Loucy (cell line): ENCODE results near the gene TTC21A.

Experiments
- H2AFZ ChIP-seq: fragments of 200-600 bp; sonication (generic); 2 replicates; pipeline ENCODE4 v1.6.0; 2016; ENCODE audit warnings: antibody characterized with exemption, mild to moderate bottlenecking, low read length, moderate library complexity
- H3F3A ChIP-seq: fragments of 200-600 bp; 2 replicates; pipeline ENCODE4 v1.6.0; 2016; ENCODE audit warnings: antibody characterized with exemption, low read depth, mild to moderate bottlenecking
- H3K27me3 ChIP-seq: fragments of 200-600 bp; sonication (generic); 2 replicates; pipeline ENCODE4 v1.6.1; 2014; ENCODE audit warnings: low read length, mild to moderate bottlenecking; ENCODE audit not compliant: insufficient read depth, poor library complexity, severe bottlenecking
- H3K36me3 ChIP-seq: fragments of 200-600 bp; sonication (generic); 2 replicates; pipeline ENCODE4 v1.6.1; 2016; ENCODE audit warnings: low read length; ENCODE audit not compliant: insufficient read depth
- H3K4me1 ChIP-seq: fragments of 200-600 bp; sonication (generic); 2 replicates; pipeline ENCODE4 v1.5.1; 2014; ENCODE audit warnings: low read length, mild to moderate bottlenecking; ENCODE audit not compliant: insufficient read depth, poor library complexity, severe bottlenecking
- H3K4me2 ChIP-seq: fragments of 200-600 bp; sonication (generic); 2 replicates; pipeline ENCODE4 v1.6.0; 2014; ENCODE audit warnings: antibody characterized with exemption, low read length, low read depth, mild to moderate bottlenecking; ENCODE audit not compliant: poor library complexity, severe bottlenecking
- H3K4me3 ChIP-seq: fragments of 200-600 bp; sonication (generic); 2 replicates; pipeline ENCODE4 v1.5.1; 2014; ENCODE audit warnings: low read length, mild to moderate bottlenecking, mixed read lengths; ENCODE audit not compliant: poor library complexity, severe bottlenecking
- H3K79me2 ChIP-seq: fragments of 200-600 bp; sonication (generic); 2 replicates; pipeline ENCODE4 v1.6.1; 2014; ENCODE audit warnings: low read length; ENCODE audit not compliant: insufficient read depth
- H3K9ac ChIP-seq: fragments of 200-600 bp; sonication (generic); 2 replicates; pipeline ENCODE4 v1.6.0; 2014; ENCODE audit warnings: mild to moderate bottlenecking, low read depth, low read length, moderate library complexity; ENCODE audit not compliant: poor library complexity, severe bottlenecking
- H3K9me2 ChIP-seq: fragments of 200-600 bp; sonication (generic); replicated peaks from 2 replicates; pipeline ENCODE4 v1.6.1; 2016; ENCODE audit warnings: low read depth, low read length, mixed read lengths
- H3K9me3 ChIP-seq: fragments of 200-600 bp; sonication (generic); 2 replicates; pipeline ENCODE4 v1.6.1; 2014; ENCODE audit warnings: mild to moderate bottlenecking, antibody characterized with exemption, low read length, low read depth; ENCODE audit not compliant: insufficient read depth
- H4K20me1 ChIP-seq: fragments of 200-600 bp; sonication (generic); 2 replicates; pipeline ENCODE4 v1.6.0; 2014; ENCODE audit warnings: antibody characterized with exemption, low read length, mild to moderate bottlenecking; ENCODE audit not compliant: insufficient read depth, poor library complexity, severe bottlenecking
- EZH2phosphoT487 ChIP-seq: fragments of 200-600 bp; IDR thresholded peaks from 2 replicates; pipeline ENCODE4 v1.6.1; 2018; ENCODE audit warnings: antibody characterized with exemption, mild to moderate bottlenecking, moderate library complexity, borderline replicate concordance
- TF ChIP-seq, protein P1 (sequence below): fragments of 200-600 bp; sonication (generic); conservative IDR thresholded peaks from 2 replicates; pipeline ENCODE4 v1.5.1; 2014; ENCODE audit warnings: mild to moderate bottlenecking, antibody characterized with exemption, low read length

Gene TTC21A

DNA sequence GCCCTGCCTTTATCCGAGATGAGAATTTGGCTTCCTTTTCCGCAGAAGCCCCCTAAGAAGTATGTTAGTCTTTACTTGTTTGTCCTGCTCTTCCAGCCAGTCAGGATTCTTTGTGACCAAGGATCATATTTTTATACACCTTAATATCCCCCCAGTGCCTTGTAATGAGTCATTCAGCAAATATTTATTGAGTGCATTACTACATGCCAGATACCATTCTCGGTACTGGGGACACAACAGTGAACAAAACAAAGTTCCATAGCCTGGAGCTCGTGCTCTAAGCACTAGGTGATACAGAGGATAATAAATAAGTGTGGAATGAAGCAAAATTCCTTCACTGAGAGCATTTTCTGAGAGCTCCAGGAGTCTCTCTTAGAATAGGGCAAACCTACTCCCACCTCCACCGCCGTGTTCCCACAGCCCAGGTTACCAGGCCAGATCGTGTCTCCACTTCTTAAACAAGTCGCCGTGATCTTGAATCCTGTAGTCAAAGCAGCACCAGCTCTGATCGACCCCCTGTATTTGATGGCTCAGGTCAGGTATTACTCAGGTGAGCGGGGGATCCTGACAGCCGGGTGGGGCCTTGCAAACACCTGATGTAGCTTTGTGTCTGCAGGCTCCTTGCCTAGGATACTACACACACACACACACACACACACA is 18.5 kb downstream of the TTC21A start:
- no peaks in the 10 kb centered on the region for H3F3A ChIP-seq
- no peaks in the 10 kb centered on the region for H3K36me3 ChIP-seq
- no peak overlapping the region for H3K9ac ChIP-seq
- H3K9me2 ChIP-seq: no peaks in the 10 kb centered on the region
- no peaks in the 10 kb centered on the region for H3K79me2 ChIP-seq
- H3K4me2 ChIP-seq: no peak overlapping the region
- H3K4me1 ChIP-seq: peaks cover 29% of the 10 kb centered on the region
- H3K9me3 ChIP-seq: no peaks in the 10 kb centered on the region
- TF ChIP-seq, protein P1, sequence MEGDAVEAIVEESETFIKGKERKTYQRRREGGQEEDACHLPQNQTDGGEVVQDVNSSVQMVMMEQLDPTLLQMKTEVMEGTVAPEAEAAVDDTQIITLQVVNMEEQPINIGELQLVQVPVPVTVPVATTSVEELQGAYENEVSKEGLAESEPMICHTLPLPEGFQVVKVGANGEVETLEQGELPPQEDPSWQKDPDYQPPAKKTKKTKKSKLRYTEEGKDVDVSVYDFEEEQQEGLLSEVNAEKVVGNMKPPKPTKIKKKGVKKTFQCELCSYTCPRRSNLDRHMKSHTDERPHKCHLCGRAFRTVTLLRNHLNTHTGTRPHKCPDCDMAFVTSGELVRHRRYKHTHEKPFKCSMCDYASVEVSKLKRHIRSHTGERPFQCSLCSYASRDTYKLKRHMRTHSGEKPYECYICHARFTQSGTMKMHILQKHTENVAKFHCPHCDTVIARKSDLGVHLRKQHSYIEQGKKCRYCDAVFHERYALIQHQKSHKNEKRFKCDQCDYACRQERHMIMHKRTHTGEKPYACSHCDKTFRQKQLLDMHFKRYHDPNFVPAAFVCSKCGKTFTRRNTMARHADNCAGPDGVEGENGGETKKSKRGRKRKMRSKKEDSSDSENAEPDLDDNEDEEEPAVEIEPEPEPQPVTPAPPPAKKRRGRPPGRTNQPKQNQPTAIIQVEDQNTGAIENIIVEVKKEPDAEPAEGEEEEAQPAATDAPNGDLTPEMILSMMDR: no peak
- no peak for TF ChIP-seq EZH2phosphoT487
- H2AFZ ChIP-seq: no peak overlapping the region
- H4K20me1 ChIP-seq: no peaks in the 10 kb centered on the region
- no peak overlapping the region for H3K4me3 ChIP-seq
- H3K27me3 ChIP-seq: no peaks in the 10 kb centered on the region

DNA sequence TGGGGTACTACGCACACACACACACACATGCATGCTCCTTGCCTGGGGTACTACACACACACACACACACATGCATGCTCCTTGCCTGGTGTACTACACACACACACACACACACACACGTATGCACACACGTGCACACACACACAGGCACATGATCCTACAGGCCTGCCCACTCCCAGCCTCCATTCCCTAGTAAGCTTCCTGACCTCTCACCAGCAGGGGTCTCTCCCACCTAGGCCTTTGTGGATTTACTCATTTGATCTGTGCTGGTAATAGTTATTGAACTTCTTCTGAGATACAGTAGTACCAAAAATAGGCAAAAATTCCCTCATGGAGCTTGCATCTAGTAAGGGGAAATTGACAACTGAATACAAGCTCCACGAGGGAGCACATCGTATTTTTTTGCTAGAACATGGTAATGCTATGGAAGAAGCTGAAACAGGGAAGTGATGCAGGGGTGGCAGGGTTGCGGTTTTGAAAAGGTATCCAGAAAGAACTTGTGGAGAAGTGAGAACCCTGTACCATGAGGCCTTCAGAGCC is 19.1 kb downstream of the TTC21A start:
- no peak for TF ChIP-seq EZH2phosphoT487
- TF ChIP-seq, protein P1: peak; percentile 79
- no peaks in the 10 kb centered on the region for H3K9me3 ChIP-seq
- H3K79me2 ChIP-seq: no peaks in the 10 kb centered on the region
- no peak overlapping the region for H3K4me3 ChIP-seq
- no peaks in the 10 kb centered on the region for H4K20me1 ChIP-seq
- no peaks in the 10 kb centered on the region for H3K9me2 ChIP-seq
- no peaks in the 10 kb centered on the region for H3K27me3 ChIP-seq
- no peaks in the 10 kb centered on the region for H3K36me3 ChIP-seq
- peaks cover 35% of the 10 kb centered on the region for H3K4me1 ChIP-seq
- H3K9ac ChIP-seq: peak overlapping the region; percentile 45
- H2AFZ ChIP-seq: peak overlapping the region; percentile 42
- H3F3A ChIP-seq: no peaks in the 10 kb centered on the region
- H3K4me2 ChIP-seq: no peak overlapping the region

DNA sequence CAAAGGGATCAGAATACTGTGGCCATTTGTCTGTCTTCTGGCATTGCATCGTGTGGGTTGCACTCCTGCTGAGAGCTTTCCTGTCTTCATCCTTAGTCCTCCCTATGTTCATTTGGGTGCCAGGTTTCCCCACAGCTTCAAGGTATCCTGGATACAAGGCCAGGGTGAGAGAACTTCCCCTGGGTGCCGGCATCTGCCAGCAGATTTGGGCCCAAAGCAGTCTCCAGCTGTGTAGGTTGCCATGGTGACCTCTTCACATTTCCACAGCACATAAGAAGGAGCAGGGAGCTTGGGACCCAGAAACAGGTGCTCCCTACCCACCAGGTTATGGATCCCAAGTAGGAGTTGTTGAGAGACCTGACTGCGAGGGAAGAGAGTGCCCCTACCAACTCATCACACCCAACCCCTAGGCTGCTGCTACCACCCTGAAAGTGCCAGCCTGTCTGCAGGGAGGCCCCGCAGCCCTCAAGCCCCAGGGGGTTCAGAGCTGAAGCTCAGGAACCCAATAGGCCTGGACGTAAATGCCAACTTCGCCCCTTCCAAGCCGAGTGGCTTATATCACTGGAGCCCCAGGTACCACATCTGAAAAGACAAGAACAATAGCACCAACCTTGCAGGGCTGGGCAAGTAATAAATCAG is 19.9 kb downstream of the TTC21A start:
- Histone ChIP-seq H3K9me3 (no peaks in the 10 kb centered on the region), H4K20me1 (no peaks in the 10 kb centered on the region), H3K4me2 (peak overlapping the region; percentile 64), H2AFZ (peak overlapping the region; percentile 42; the same call in 1 of the 2 replicates), H3K9me2 (no peaks in the 10 kb centered on the region), H3K79me2 (no peaks in the 10 kb centered on the region), H3K4me1 (peaks cover 35% of the 10 kb centered on the region), H3K4me3 (peak overlapping the region; percentile 37), H3K27me3 (no peaks in the 10 kb centered on the region), H3K36me3 (no peaks in the 10 kb centered on the region), H3K9ac (peak overlapping the region; percentile 45), H3F3A (no peaks in the 10 kb centered on the region)
- TF ChIP-seq, protein P1: no peak
- TF ChIP-seq EZH2phosphoT487: no peak
